Stimulated activated CD4-positive, alpha-beta T cell treated with anti-CD3 and anti-CD28 coated beads, Interleukin-1b, Interleukin-23, amount 100 ng/mL, for 4 hours (primary cell): Measurements from ENCODE around the gene ATAD5.
"Not testable (repeated sequence)": the region's sequence is repeated elsewhere in the genome, so short reads cannot be mapped to it uniquely, and the experiment has no call there.

Experiments used
- DNase-seq, 2 donors: peaks; one replicate each; pipeline ENCODE4 v3.0.0-alpha.2; 2020; ENCODE audit warnings: low read depth in 2 of 2

Gene ATAD5

GRCh38 chr17:30822919-30823318 is 8.8 kb upstream of the ATAD5 start:
- DNase-seq: not testable (repeated sequence)

GRCh38 chr17:30823421-30823820 is 8.3 kb upstream of the ATAD5 start:
- no peak for DNase-seq

DNA sequence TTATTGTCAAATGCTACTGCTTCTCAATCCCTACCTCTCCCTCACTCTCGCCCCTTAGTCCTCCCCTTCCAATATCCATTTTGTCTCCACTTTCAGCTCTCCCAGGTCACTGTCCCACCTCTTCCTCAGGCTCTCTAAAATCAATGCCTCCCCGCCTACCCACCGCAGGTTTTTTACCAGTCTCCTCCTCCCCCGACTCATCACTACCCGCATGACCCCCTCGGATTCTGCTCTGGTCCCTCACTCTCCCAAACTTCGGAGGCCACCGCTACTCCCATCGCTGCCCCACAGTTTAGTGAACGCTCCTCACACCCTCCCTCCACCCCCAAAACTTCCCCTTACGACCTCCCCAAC is 7.8 kb upstream of the ATAD5 start:
- DNase-seq: no peak

GRCh38 chr17:30824356-30825145 is 7.2 kb upstream of the ATAD5 start, which contains the start of gene CRLF3:
CRLF3 (minus strand) TSS chr17:30824692; CDS start chr17:30824651, 41 bp downstream.
- peak; percentile 78 to 86 for DNase-seq

DNA sequence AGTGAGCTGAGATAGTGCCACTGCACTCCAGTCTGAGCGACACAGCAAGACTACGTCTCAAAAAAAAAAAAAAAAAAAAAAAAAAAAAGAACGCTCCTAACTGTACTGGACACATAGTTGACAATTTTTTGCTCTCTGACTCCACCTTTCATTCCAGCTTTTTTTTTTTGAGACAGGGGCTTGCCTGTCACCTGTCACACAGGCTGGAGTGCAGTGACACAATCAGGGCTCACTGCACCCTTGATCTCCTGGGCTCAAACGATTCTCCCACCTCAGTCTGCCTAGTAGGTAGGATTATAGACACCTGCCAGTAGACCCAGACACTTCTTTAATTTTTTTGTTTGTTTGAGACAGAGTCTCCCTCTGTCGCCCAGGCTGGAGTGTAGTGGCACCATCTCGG is 4.7 kb upstream of the ATAD5 start:
- no peak for DNase-seq

GRCh38 chr17:30829022-30829421 is 2.7 kb upstream of the ATAD5 start:
- no peak for DNase-seq

DNA sequence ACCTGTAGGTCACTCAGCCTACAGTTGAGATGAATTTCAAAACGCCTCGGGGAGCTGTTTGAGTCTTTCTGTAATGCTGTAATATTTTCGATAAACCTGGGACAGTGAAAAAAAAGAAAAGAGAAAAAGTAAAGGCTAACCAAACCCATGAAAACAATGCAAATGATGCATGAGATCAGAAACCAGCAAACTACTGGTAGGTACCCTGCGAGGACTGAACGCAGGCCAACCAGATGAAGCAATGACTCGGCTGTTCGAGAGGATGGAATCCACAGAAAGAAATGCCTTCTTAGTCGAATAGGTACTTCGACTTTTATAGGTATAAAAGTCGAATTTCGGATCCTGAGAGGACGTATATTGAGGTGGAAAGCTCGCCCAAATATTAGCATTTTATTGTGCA is 509 bp upstream of the ATAD5 start:
- DNase-seq: no peak

DNA sequence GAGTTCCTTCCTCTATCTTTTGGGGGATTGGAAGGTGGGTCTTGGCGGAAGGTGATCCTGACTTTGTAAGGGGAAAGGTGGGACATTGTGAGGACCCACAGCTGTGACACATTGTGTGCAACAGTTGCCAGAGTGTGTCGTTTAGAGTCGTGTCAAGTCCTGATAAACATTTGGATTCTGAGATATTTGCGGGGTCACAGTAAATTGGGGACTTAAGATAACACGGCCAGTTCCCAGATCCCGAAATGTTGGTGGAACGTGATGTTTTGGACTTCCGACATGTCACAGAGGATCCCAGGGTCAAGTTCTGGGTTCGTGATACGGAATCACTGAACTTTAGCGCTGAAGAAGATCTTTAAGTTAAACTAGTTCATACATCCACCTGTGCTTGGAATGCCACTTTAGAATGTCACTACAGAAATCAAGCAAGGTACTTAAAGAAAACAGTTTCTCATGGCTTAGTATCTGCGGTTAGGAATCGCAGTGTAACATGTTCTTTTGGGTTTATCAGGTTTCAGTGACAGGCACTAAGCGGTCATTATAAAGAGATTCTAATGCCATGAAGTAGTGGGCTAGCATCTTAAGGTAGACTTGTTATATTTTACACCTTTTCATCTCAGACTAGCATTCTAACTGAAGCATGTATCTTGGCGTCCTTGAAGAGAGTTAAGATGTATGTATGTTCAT is 815 bp downstream of the ATAD5 start:
- no peak for DNase-seq

GRCh38 chr17:30838202-30838807 is 6.5 kb downstream of the ATAD5 start:
- no peak for DNase-seq

DNA sequence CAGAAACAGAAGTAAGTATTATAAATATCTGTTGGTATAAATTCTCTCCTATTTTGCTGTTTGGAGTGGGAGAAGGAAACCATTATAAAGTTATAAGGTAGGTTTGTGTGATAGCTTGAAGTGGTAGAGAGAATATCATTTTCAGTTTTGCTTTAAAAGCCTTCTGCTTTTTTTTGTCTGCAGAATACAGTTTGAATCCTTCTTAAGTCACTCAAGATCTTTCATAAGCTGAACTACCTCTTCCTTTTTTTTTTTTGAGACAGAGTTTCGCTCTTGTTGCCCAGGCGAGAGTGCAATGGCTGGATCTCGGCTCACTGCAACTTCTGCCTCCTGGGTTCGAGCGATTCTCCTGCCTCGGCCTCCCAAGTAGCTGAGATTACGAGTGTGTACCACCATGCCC is 9.0 kb downstream of the ATAD5 start:
- no peak for DNase-seq

GRCh38 chr17:30848021-30848420 is 16.3 kb downstream of the ATAD5 start:
- DNase-seq: no peak

GRCh38 chr17:30854146-30854545 is 22.4 kb downstream of the ATAD5 start:
- DNase-seq: no peak

- no peak for DNase-seq
Measured at GRCh38 chr17:30858556-30859250, 26.9 kb downstream of the ATAD5 start.

DNA sequence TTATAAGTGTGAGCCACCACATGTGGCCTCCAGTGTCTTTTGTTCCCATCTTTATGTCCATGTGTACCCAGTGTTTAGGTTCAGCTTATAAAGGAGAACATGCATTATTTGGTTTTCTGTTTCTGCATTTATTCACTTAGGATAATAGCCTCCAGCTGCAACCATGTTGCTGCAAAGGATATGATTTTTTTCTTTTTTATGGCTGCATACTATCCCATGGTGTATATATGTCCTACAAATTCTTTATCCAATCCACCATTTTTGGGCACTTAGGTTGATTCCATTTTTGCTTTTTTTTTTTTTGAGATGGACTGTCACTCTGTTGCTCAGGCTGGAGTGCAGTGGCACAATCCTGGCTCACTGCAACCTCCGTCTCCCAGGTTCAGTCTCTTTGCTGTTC is 32.9 kb downstream of the ATAD5 start:
- no peak for DNase-seq

DNA sequence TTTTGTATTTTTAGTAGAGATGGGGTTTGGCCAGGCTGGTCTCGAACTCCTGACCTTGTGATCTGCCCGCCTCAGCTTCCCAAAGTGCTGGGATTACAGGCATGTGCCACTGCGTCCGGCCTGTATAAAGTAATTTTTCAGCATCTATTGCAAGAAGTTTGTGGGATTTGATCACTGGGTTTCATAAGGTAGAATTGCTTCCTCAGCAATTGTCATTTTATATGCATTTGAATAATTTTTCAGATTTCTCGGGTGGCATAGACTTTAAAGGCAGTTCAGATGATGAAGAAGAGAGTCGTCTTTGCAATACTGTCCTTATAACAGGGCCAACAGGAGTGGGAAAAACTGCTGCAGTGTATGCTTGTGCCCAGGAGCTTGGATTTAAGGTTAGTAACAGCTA is 37.2 kb downstream of the ATAD5 start:
- DNase-seq: no peak

GRCh38 chr17:30886187-30886586 is 54.4 kb downstream of the ATAD5 start:
- no peak for DNase-seq

GRCh38 chr17:30894236-30894635 is 62.5 kb downstream of the ATAD5 start:
- DNase-seq: no peak

DNA sequence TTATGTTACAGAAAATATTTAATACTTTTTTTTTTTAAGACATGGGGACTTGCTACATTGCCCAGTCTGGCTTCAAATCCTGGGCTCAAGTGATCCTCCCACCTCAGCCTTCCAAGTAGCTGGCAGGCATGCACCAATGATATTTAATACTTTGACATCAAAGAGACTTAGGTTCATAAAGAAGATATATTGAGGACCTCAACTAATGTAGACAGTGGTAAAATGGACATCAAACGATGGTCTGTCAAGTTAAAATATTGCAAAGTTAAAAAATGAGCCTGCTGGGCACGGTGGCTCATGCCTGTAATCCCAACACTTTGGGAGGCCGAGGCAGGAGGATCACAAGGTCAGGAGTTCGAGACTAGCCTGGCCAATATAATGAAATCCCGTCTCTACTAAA is 65.5 kb downstream of the ATAD5 start:
- DNase-seq: no peak

DNA sequence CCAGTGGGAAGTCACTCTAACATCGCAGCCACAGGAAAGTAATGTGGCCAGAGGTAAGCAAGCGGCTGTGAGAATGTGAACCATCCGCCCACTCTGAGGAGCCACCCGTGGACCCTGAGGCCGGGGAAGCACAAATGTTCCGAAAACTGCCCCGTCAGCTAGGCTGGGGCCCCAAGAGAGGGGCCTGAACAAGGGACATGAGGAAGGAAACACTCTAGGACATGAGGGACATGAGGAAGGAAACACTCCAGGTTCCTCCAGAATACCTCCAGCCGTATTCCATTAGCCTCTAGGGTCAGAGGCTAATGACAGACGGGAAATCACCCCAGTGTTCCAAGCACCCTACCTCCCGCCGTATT is 74.0 kb downstream of the ATAD5 start:
- DNase-seq: no peak

- peak; percentile 76 to 83 for DNase-seq
Measured at GRCh38 chr17:30906101-30906911, 74.5 kb downstream of the ATAD5 start, which contains the start of gene TEFM. TEFM (minus strand) TSS chr17:30906238; CDS start chr17:30906198, 40 bp downstream.

DNA sequence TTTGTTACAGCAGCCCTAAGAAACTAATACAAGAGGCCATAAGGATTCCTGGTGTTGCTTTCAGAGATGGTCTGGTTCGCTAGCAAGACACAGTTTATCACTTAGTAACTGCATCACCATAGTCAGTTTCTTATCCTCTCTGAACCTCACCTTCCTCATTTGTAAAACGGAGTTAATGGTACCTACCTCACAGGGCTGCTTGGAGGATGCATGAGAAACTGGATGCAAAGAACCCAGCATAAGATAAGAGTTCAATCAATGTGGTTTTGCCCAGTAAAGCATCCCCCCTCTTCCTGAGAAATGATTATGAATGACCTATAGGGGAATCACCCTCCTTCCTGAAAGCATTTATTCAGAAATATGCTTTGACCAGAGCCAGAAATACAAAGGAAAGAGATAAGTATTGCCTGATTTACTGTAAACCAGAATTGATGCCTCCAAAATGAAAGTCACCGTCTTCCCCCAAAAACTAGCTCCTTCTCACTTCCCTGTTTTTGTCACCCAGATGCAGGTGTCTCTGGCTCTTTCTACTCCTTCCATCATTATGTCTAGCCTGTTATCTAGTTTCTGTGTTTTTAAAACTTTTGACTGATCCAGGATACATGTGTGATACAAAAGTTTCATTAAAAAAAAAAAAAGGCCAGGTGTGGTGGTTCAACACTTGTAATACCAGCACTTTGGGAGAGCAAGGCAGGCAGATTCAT is 77.1 kb downstream of the ATAD5 start:
- no peak for DNase-seq
